ENCODE results near the gene STK32B.

- TF ChIP-seq CTCF (IDR thresholded peaks at IDR 0.05): no peak
- TF ChIP-seq, protein P1, sequence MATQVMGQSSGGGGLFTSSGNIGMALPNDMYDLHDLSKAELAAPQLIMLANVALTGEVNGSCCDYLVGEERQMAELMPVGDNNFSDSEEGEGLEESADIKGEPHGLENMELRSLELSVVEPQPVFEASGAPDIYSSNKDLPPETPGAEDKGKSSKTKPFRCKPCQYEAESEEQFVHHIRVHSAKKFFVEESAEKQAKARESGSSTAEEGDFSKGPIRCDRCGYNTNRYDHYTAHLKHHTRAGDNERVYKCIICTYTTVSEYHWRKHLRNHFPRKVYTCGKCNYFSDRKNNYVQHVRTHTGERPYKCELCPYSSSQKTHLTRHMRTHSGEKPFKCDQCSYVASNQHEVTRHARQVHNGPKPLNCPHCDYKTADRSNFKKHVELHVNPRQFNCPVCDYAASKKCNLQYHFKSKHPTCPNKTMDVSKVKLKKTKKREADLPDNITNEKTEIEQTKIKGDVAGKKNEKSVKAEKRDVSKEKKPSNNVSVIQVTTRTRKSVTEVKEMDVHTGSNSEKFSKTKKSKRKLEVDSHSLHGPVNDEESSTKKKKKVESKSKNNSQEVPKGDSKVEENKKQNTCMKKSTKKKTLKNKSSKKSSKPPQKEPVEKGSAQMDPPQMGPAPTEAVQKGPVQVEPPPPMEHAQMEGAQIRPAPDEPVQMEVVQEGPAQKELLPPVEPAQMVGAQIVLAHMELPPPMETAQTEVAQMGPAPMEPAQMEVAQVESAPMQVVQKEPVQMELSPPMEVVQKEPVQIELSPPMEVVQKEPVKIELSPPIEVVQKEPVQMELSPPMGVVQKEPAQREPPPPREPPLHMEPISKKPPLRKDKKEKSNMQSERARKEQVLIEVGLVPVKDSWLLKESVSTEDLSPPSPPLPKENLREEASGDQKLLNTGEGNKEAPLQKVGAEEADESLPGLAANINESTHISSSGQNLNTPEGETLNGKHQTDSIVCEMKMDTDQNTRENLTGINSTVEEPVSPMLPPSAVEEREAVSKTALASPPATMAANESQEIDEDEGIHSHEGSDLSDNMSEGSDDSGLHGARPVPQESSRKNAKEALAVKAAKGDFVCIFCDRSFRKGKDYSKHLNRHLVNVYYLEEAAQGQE (IDR thresholded peaks at IDR 0.05; ENCODE audit: insufficient read depth in 1 of 2, low read depth in 2 of 2, low read length in 1 of 2): no peak
These were observed 31.5 kb upstream of the STK32B start for GRCh38 chr4:5019796-5020195.

All from Panc1 (cell line).